Natural killer cell (primary cell): Measurements from ENCODE around the gene PPP4C. TPM values are rescaled to one million over a fixed set of nuclear protein-coding genes. Genes with fewer than 3 reads are reported as not detected.

Experiments used
- ATAC-seq, 3 donors: fragments of 150-1000 bp in 2 of 3; fragments of 200-7000 bp in 1 of 3; cut with Tn5 transposase; 1 replicate in 1 of 3; 2 replicates in 2 of 3; pipeline ENCODE4 v1.10.0; 2021; ENCODE audit warnings: mild to moderate bottlenecking in 2 of 3, moderate library complexity in 2 of 3
- DNase-seq, 2 donors: peaks; one replicate each; pipeline versions ENCODE4 v3.0.0 to v3.0.0-alpha.2; 2013 to 2021; ENCODE audit warnings: mixed read lengths in 1 of 2
- H3K27ac ChIP-seq: one replicate; pipeline ENCODE4 v1.5.1; 2013; ENCODE audit warnings: mild to moderate bottlenecking, low read length
- H3K27me3 ChIP-seq: one replicate; pipeline ENCODE4 v1.6.1; 2013; ENCODE audit warnings: low read length; ENCODE audit not compliant: control insufficient read depth, insufficient read depth
- H3K36me3 ChIP-seq: one replicate; pipeline ENCODE4 v1.6.1; 2013; ENCODE audit warnings: low read length; ENCODE audit not compliant: control insufficient read depth, insufficient read depth
- H3K4me1 ChIP-seq: one replicate; pipeline ENCODE4 v1.6.1; 2013; ENCODE audit warnings: low read length; ENCODE audit not compliant: control insufficient read depth, insufficient read depth
- H3K4me3 ChIP-seq: one replicate; pipeline ENCODE4 v1.5.1; 2013; ENCODE audit warnings: low read length
- H3K9me3 ChIP-seq: one replicate; pipeline ENCODE4 v1.6.1; 2013; ENCODE audit warnings: low read length; ENCODE audit not compliant: control insufficient read depth, insufficient read depth
- H3K27ac Mint-ChIP-seq, 2 donors: one replicate each; pipeline ENCODE4 v1.8.0; 2022; ENCODE audit warnings: mild to moderate bottlenecking in 2 of 2, mixed read lengths in 2 of 2, moderate library complexity in 1 of 2
- H3K27me3 Mint-ChIP-seq, 2 donors: one replicate each; pipeline ENCODE4 v1.8.0; 2022; ENCODE audit warnings: low read depth in 2 of 2, mixed read lengths in 2 of 2
- H3K36me3 Mint-ChIP-seq: one replicate; pipeline ENCODE4 v1.8.0; 2022; ENCODE audit warnings: mixed read lengths
- H3K4me1 Mint-ChIP-seq, 2 donors: one replicate each; pipeline ENCODE4 v1.8.0; 2022; ENCODE audit warnings: mixed read lengths in 2 of 2
- H3K4me3 Mint-ChIP-seq: one replicate; pipeline ENCODE4 v1.8.0; 2022; ENCODE audit warnings: mild to moderate bottlenecking, moderate library complexity, mixed read lengths
- H3K9me3 Mint-ChIP-seq, 2 donors: one replicate each; pipeline ENCODE4 v1.8.0; 2022; ENCODE audit warnings: mixed read lengths in 2 of 2
- WGBS: methylation state at CpG from one replicate; pipeline ENCODE4 v1.1.7; 2013; ENCODE audit warnings: missing lambda C conversion rate; ENCODE audit not compliant: insufficient coverage; 5-methylcytosine and 5-hydroxymethylcytosine counted together
- intact Hi-C: fragments of 100-400 bp; cut with micrococcal nuclease; formaldehyde crosslinking; loops from one replicate; pipeline ENCODE4 v1.14.2; 2022
- total RNA-seq, 4 donors: library from RNA; stranded (reverse); fragments of 120-200 nt in 1 of 4; gene quantifications; one replicate each; pipeline versions ENCODE4 v1.2.3 to v1.2.4, GENCODE V29; 2013 to 2022
- TF ChIP-seq, protein P1 (sequence below): fragments of 200-600 bp; IDR thresholded peaks from one replicate; pipeline ENCODE4 v1.8.0; 2022; ENCODE audit warnings: antibody characterized with exemption

The PPP4C gene
- total RNA-seq, 3 donors from 2014 or later (not counting 1 experiment from before 2014, with no cell fraction given), result 119 to 132 (median 130) TPM

- H3K27ac Mint-ChIP-seq, result no peak overlapping the region
- Histone ChIP-seq H3K4me1 (no peaks in the 10 kb centered on the region), H3K36me3 (peaks cover 50% of the 10 kb centered on the region), H3K4me3 (no peak overlapping the region), H3K27me3 (no peaks in the 10 kb centered on the region), H3K9me3 (no peaks in the 10 kb centered on the region), H3K27ac (no peak overlapping the region)
- no peaks in the 10 kb centered on the region for H3K27me3 Mint-ChIP-seq
- no peak overlapping the region for H3K4me3 Mint-ChIP-seq
- DNase-seq (no peak), ATAC-seq (no peak)
- intact Hi-C loops, result no loop called here
- H3K36me3 Mint-ChIP-seq, result no peaks in the 10 kb centered on the region
- WGBS, result 82% methylated on average over 17 of the region's 17 CpGs
- no peaks in the 10 kb centered on the region for H3K9me3 Mint-ChIP-seq
- TF ChIP-seq, protein P1, sequence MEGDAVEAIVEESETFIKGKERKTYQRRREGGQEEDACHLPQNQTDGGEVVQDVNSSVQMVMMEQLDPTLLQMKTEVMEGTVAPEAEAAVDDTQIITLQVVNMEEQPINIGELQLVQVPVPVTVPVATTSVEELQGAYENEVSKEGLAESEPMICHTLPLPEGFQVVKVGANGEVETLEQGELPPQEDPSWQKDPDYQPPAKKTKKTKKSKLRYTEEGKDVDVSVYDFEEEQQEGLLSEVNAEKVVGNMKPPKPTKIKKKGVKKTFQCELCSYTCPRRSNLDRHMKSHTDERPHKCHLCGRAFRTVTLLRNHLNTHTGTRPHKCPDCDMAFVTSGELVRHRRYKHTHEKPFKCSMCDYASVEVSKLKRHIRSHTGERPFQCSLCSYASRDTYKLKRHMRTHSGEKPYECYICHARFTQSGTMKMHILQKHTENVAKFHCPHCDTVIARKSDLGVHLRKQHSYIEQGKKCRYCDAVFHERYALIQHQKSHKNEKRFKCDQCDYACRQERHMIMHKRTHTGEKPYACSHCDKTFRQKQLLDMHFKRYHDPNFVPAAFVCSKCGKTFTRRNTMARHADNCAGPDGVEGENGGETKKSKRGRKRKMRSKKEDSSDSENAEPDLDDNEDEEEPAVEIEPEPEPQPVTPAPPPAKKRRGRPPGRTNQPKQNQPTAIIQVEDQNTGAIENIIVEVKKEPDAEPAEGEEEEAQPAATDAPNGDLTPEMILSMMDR, result no peak
- H3K4me1 Mint-ChIP-seq, result peaks cover 0 to 14% of the 10 kb centered on the region in 2 donors
Measured at GRCh38 chr16:30084816-30085159, 9.0 kb downstream of the PPP4C start.

GRCh38 chr16:30085247-30085646, 9.5 kb downstream of the PPP4C start:
- Histone ChIP-seq H3K9me3 (no peaks in the 10 kb centered on the region), H3K4me1 (no peaks in the 10 kb centered on the region), H3K4me3 (no peak overlapping the region), H3K36me3 (peaks cover 46% of the 10 kb centered on the region), H3K27ac (no peak overlapping the region), H3K27me3 (no peaks in the 10 kb centered on the region)
- Mint-ChIP-seq H3K9me3 (no peaks in the 10 kb centered on the region), H3K27me3 (no peaks in the 10 kb centered on the region), H3K4me1 (peaks cover 0 to 13% of the 10 kb centered on the region in 2 donors), H3K36me3 (no peaks in the 10 kb centered on the region), H3K4me3 (no peak overlapping the region), H3K27ac (no peak overlapping the region)
- TF ChIP-seq, protein P1, result no peak
- ATAC-seq, result no peak
- no peak for DNase-seq
- 98% methylated on average over 3 of the region's 3 CpGs for WGBS
- intact Hi-C loops, result no loop called here

DNA sequence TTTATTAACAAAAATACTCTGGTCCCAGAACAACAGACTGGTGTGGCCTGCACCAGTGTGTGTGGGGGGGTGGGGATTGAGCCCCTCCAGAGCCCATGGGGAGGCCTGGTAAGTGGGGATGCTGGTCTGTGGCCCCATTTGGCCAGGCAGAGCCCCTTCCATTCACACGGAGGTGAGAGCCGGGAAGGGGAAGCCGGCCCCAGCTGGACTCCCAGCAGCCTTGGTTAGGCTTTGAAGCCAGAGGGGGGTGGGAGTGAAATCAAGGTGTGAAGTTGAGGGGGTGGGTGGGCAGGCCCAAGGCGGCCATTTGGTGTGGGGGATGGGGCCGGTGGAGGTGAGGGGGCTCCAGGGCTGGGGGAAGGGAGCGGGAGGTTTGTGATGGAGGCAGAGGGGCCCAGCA, 10.0 kb downstream of the PPP4C start:
- H3K36me3 ChIP-seq, result peaks cover 44% of the 10 kb centered on the region
- H3K9me3 ChIP-seq, result no peaks in the 10 kb centered on the region
- TF ChIP-seq, protein P1, result no peak
- WGBS, result 94% methylated on average over 6 of the region's 6 CpGs
- no peak overlapping the region for H3K27ac ChIP-seq
- H3K27me3 ChIP-seq, result no peaks in the 10 kb centered on the region
- Mint-ChIP-seq H3K4me3 (no peak overlapping the region), H3K9me3 (no peaks in the 10 kb centered on the region), H3K36me3 (no peaks in the 10 kb centered on the region), H3K27ac (no peak overlapping the region), H3K27me3 (no peaks in the 10 kb centered on the region), H3K4me1 (peaks cover 0 to 16% of the 10 kb centered on the region in 2 donors)
- DNase-seq (no peak), ATAC-seq (no peak)
- no peak overlapping the region for H3K4me3 ChIP-seq
- intact Hi-C loops, result no loop called here
- peaks cover 2% of the 10 kb centered on the region for H3K4me1 ChIP-seq
